ENCODE measurements around the gene RPP14. TPM values are rescaled to one million over a fixed set of nuclear protein-coding genes. Genes with fewer than 3 reads are reported as not detected.

The RPP14 gene
- total and polyA plus RNA-seq, 7 experiments from 2014 or later, result 6.8 to 21.6 (median 14.9) TPM

- POLR2A ChIA-PET, result no interaction called here
- Histone ChIP-seq H3K9me3 (ENCODE audit: control insufficient read depth in 2 of 3, low read length in 3 of 3) (no peaks in the 10 kb centered on the region), H3K27ac (ENCODE audit: low read depth, low read length) (no peak overlapping the region), H3K4me1 (ENCODE audit: control insufficient read depth in 2 of 2, insufficient read depth in 2 of 2, low read length in 2 of 2) (peaks cover 4 to 10% of the 10 kb centered on the region in 2 donors), H3K4me3 (ENCODE audit: low read length) (no peak overlapping the region), H3K27me3 (ENCODE audit: control insufficient read depth in 2 of 2, insufficient read depth in 2 of 2, low read length in 2 of 2) (no peaks in the 10 kb centered on the region), H3K36me3 (ENCODE audit: control insufficient read depth in 2 of 3, insufficient read depth in 3 of 3, low read length in 3 of 3) (no peaks in the 10 kb centered on the region)
- H3K4me3 Mint-ChIP-seq, result peak overlapping the region; percentile 32 to 84 (median 54)
- no peaks in the 10 kb centered on the region for H3K9me3 Mint-ChIP-seq
- intact Hi-C loops (cut with micrococcal nuclease), result loop anchor here in 1 of 2 donors (1.0 kb wide), 2 partner anchors 20 to 60 kb away; no protein-coding TSS in a partner anchor
- peak; percentile 74 for ATAC-seq
- peaks cover 0 to 22% (median 3%) of the 10 kb centered on the region in 5 donors for H3K36me3 Mint-ChIP-seq
- H3K27ac Mint-ChIP-seq, result peak overlapping the region in 7 of 9 donors; percentile 1 to 92 (median 47)
- peaks cover 34 to 88% (median 45%) of the 10 kb centered on the region in 7 donors for H3K4me1 Mint-ChIP-seq
- no peaks in the 10 kb centered on the region for H3K27me3 Mint-ChIP-seq
- DNase-seq, result peak in 8 of 9 donors; percentile 21 to 49 (median 35)
- CTCF ChIA-PET, result no interaction called here
Observed at GRCh38 chr3:58353722-58354553, 47.9 kb downstream of the RPP14 start.

DNA sequence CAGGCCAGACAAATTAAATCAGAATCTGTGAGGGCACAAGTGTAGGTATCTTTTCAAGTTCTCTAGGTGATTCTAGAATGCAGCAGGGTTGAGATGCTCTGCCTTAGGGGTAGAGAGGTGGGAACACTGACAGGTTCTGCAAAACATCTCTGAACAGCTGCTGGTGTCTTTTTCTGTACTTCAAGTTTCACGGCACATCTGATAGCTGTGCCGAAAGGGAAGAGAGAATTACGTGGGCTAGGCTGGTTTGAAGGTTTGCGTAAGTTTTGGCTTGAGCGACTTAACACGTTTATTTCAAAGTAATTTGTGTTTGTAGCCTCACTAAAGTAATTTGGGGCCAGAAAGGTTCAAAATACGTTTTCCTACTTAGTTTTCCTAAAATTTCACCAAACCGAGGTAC lies 49.1 kb downstream of the RPP14 start:
- intact Hi-C loops (cut with micrococcal nuclease), result no loop called here
- no peaks in the 10 kb centered on the region for H3K36me3 ChIP-seq (ENCODE audit: control insufficient read depth in 2 of 3, insufficient read depth in 3 of 3, low read length in 3 of 3)

GRCh38 chr3:58356054-58356453 lies 50.0 kb downstream of the RPP14 start:
- no peak overlapping the region for H3K4me3 ChIP-seq (ENCODE audit: low read length)
- no peak overlapping the region for H3K27ac ChIP-seq (ENCODE audit: low read depth, low read length)
- peaks cover 4% of the 10 kb centered on the region in 2 donors for H3K4me1 ChIP-seq (ENCODE audit: control insufficient read depth in 2 of 2, insufficient read depth in 2 of 2, low read length in 2 of 2)
- ChIA-PET CTCF (interaction anchor here (1.6 kb wide), 1 partner anchor 10 kb away, joined by 3 read pairs; no protein-coding TSS in a partner anchor), POLR2A (no interaction called here)
- H3K9me3 ChIP-seq (ENCODE audit: control insufficient read depth in 2 of 3, low read length in 3 of 3), result no peaks in the 10 kb centered on the region
- peak overlapping the region in 1 of 10 donors; percentile 37 for H3K4me3 Mint-ChIP-seq
- H3K27me3 ChIP-seq (ENCODE audit: control insufficient read depth in 2 of 2, insufficient read depth in 2 of 2, low read length in 2 of 2), result no peaks in the 10 kb centered on the region
- H3K9me3 Mint-ChIP-seq, result no peaks in the 10 kb centered on the region
- no peaks in the 10 kb centered on the region for H3K27me3 Mint-ChIP-seq
- H3K4me1 Mint-ChIP-seq, result peaks cover 20 to 69% (median 26%) of the 10 kb centered on the region in 7 donors
- peak; percentile 62 for ATAC-seq
- H3K36me3 Mint-ChIP-seq, result peaks cover 0 to 8% (median 7%) of the 10 kb centered on the region in 5 donors
- DNase-seq, result no peak
- intact Hi-C loops (cut with micrococcal nuclease), result no loop called here
- H3K27ac Mint-ChIP-seq, result peak overlapping the region in 1 of 9 donors; percentile 83
- no peaks in the 10 kb centered on the region for H3K36me3 ChIP-seq (ENCODE audit: control insufficient read depth in 2 of 3, insufficient read depth in 3 of 3, low read length in 3 of 3)

More for the DNA sequence above, 49.1 kb downstream of the RPP14 start:
- ATAC-seq, result peak; percentile 25
- CTCF ChIA-PET, result interaction anchor here (1.6 kb wide), 1 partner anchor 11 kb away, joined by 3 read pairs; no protein-coding TSS in a partner anchor
- Histone ChIP-seq H3K27ac (ENCODE audit: low read depth, low read length) (no peak overlapping the region), H3K4me3 (ENCODE audit: low read length) (no peak overlapping the region), H3K27me3 (ENCODE audit: control insufficient read depth in 2 of 2, insufficient read depth in 2 of 2, low read length in 2 of 2) (no peaks in the 10 kb centered on the region), H3K4me1 (ENCODE audit: control insufficient read depth in 2 of 2, insufficient read depth in 2 of 2, low read length in 2 of 2) (peaks cover 4% of the 10 kb centered on the region in 2 donors), H3K9me3 (ENCODE audit: control insufficient read depth in 2 of 3, low read length in 3 of 3) (no peaks in the 10 kb centered on the region)
- Mint-ChIP-seq H3K9me3 (no peaks in the 10 kb centered on the region), H3K4me3 (peak overlapping the region in 1 of 10 donors; percentile 2), H3K4me1 (peaks cover 28 to 78% (median 35%) of the 10 kb centered on the region in 7 donors), H3K27me3 (no peaks in the 10 kb centered on the region), H3K27ac (peak overlapping the region in 1 of 9 donors; percentile 23), H3K36me3 (peaks cover 0 to 14% (median 7%) of the 10 kb centered on the region in 5 donors)
- no peak for DNase-seq
- POLR2A ChIA-PET, result no interaction called here

DNA sequence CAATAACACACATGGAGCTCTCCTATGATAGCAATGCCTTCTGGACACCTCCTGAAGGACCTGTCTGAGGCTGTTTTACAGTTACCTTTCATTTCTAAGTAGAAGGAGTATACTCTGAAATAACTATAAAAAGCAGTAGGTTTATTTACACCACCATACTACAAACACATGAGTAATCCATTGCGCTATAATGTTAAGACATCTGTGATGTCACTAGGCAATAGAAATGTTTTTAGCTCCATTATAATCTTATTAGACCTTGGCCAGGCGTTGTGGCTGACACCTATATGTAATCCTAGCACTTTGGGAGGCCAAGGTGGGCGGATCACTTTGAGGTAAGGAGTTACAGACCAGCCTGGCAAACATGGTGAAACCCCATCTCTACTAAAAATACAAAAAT lies 51.4 kb downstream of the RPP14 start:
- POLR2A ChIA-PET, result no interaction called here
- H3K4me1 Mint-ChIP-seq, result peaks cover 15 to 63% (median 27%) of the 10 kb centered on the region in 7 donors
- H3K9me3 Mint-ChIP-seq, result peaks cover 0 to 2% (median 0%) of the 10 kb centered on the region in 11 donors
- peaks cover 0 to 13% (median 7%) of the 10 kb centered on the region in 5 donors for H3K36me3 Mint-ChIP-seq
- intact Hi-C loops (cut with micrococcal nuclease), result no loop called here
- no peaks in the 10 kb centered on the region for H3K27me3 Mint-ChIP-seq
- H3K4me1 ChIP-seq (ENCODE audit: control insufficient read depth in 2 of 2, insufficient read depth in 2 of 2, low read length in 2 of 2), result peaks cover 4% of the 10 kb centered on the region in 2 donors
- ATAC-seq (no peak), DNase-seq (no peak)
- peak overlapping the region in 3 of 9 donors; percentile 41 to 70 (median 46) for H3K27ac Mint-ChIP-seq
- H3K9me3 ChIP-seq (ENCODE audit: control insufficient read depth in 2 of 3, low read length in 3 of 3), result no peaks in the 10 kb centered on the region
- H3K4me3 Mint-ChIP-seq, result peak overlapping the region in 1 of 10 donors; percentile 38
- H3K27ac ChIP-seq (ENCODE audit: low read depth, low read length), result no peak overlapping the region
- H3K36me3 ChIP-seq (ENCODE audit: control insufficient read depth in 2 of 3, insufficient read depth in 3 of 3, low read length in 3 of 3), result no peaks in the 10 kb centered on the region
- no peak overlapping the region for H3K4me3 ChIP-seq (ENCODE audit: low read length)
- CTCF ChIA-PET, result no interaction called here
- no peaks in the 10 kb centered on the region for H3K27me3 ChIP-seq (ENCODE audit: control insufficient read depth in 2 of 2, insufficient read depth in 2 of 2, low read length in 2 of 2)

- DNase-seq, result no peak
- Histone ChIP-seq H3K27me3 (ENCODE audit: control insufficient read depth in 2 of 2, insufficient read depth in 2 of 2, low read length in 2 of 2) (no peaks in the 10 kb centered on the region), H3K36me3 (ENCODE audit: control insufficient read depth in 2 of 3, insufficient read depth in 3 of 3, low read length in 3 of 3) (no peaks in the 10 kb centered on the region), H3K4me3 (ENCODE audit: low read length) (no peak overlapping the region), H3K9me3 (ENCODE audit: control insufficient read depth in 2 of 3, low read length in 3 of 3) (no peaks in the 10 kb centered on the region), H3K27ac (ENCODE audit: low read depth, low read length) (no peak overlapping the region), H3K4me1 (ENCODE audit: control insufficient read depth in 2 of 2, insufficient read depth in 2 of 2, low read length in 2 of 2) (peaks cover 4% of the 10 kb centered on the region in 2 donors)
- Mint-ChIP-seq H3K27me3 (no peaks in the 10 kb centered on the region), H3K36me3 (peaks cover 0 to 10% (median 4%) of the 10 kb centered on the region in 5 donors), H3K4me3 (no peak overlapping the region), H3K4me1 (peaks cover 12 to 57% (median 25%) of the 10 kb centered on the region in 7 donors), H3K9me3 (peaks cover 0 to 2% (median 0%) of the 10 kb centered on the region in 11 donors), H3K27ac (no peak overlapping the region)
- POLR2A ChIA-PET, result no interaction called here
- intact Hi-C loops (cut with micrococcal nuclease), result no loop called here
- ATAC-seq, result no peak
- CTCF ChIA-PET, result no interaction called here
Observed at GRCh38 chr3:58358092-58358491, 52.0 kb downstream of the RPP14 start.

DNA sequence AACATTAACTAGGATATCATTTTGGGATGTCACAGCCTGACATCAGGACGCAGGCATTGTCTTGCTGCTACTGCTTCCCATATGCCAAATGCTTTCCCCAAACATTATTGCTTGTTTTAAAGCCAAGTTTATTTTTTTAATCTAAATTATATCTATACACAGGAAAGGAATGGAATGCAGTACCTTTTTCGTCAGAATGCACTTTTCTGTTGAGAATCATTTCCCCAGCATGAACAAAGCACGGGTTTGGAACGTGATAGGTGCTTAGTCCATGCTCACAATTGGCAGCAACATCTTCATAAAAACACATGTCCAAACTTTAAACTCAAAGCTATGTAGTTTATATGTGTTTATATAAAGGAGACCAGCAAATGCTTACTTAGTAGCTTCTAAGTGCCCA lies 52.8 kb downstream of the RPP14 start:
- no peaks in the 10 kb centered on the region for H3K27me3 ChIP-seq (ENCODE audit: control insufficient read depth in 2 of 2, insufficient read depth in 2 of 2, low read length in 2 of 2)
- ChIA-PET CTCF (no interaction called here), POLR2A (no interaction called here)
- no peaks in the 10 kb centered on the region for H3K9me3 ChIP-seq (ENCODE audit: control insufficient read depth in 2 of 3, low read length in 3 of 3)
- H3K27ac ChIP-seq (ENCODE audit: low read depth, low read length), result no peak overlapping the region
- Mint-ChIP-seq H3K4me1 (peaks cover 12 to 52% (median 19%) of the 10 kb centered on the region in 7 donors), H3K27ac (no peak overlapping the region), H3K27me3 (no peaks in the 10 kb centered on the region), H3K36me3 (peaks cover 0 to 10% (median 8%) of the 10 kb centered on the region in 5 donors), H3K4me3 (no peak overlapping the region), H3K9me3 (peaks cover 0 to 2% (median 0%) of the 10 kb centered on the region in 11 donors)
- H3K36me3 ChIP-seq (ENCODE audit: control insufficient read depth in 2 of 3, insufficient read depth in 3 of 3, low read length in 3 of 3), result no peaks in the 10 kb centered on the region
- DNase-seq, result no peak
- ATAC-seq, result no peak
- peaks cover 3% of the 10 kb centered on the region in 2 donors for H3K4me1 ChIP-seq (ENCODE audit: control insufficient read depth in 2 of 2, insufficient read depth in 2 of 2, low read length in 2 of 2)
- intact Hi-C loops (cut with micrococcal nuclease), result no loop called here
- no peak overlapping the region for H3K4me3 ChIP-seq (ENCODE audit: low read length)
